Stimulated activated CD4-positive, alpha-beta T cell treated with anti-CD3 and anti-CD28 coated beads, Interleukin-2, amount 100 ng/mL, for 4 hours (primary cell): ENCODE results near the gene RSPH6A.
A peak's percentile ranks its signal among the peaks of the same experiment; 100 is the strongest.

Experiments used
- DNase-seq: peaks from one replicate; pipeline ENCODE4 v3.0.0-alpha.2; 2020; ENCODE audit warnings: low read depth

RSPH6A gene

DNA sequence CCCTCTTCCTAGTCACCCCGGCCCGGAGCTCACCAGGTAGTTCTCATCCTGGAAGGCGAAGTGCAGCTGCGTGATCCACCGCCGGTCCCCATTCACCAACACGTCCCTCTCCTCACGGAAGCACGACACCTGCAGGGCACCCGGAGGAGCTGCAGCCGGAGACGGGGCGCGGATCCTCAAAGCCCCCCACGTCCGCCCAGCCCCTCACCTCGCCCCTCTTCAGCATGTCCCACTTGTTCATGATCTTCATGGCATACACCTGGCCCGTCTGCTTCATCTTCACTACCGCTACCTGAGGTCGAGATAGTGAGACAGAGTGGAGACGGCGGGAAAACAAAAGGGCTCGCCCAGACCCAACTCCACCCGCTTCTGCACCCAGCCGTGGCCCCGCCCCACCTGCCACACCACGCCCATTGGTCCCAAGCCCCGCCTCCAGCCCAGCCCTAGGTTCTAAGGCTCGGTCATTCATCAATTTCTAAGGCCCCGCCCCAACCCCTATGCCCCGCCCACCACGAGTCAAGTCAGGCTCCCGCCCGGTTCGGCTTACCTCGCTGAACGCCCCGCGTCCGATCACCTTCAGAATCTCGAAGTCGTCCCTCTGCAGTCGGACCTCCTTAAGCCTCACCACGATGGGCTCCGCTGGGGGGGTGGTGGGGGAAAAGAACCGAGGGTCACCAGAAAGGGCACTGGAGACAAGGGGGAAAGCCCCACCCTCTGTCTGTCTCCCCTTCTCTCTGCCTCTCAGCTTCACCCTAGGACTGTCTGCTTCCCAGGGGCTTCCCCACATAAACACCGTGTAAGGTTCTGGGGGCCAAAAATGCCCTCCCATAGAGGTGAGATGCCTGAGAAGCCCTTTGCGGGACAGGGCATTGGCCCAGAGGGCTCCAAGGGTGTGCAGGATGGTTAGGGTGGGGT lies 35.6 kb downstream of the RSPH6A start:
- peak; percentile 68 for DNase-seq

DNA sequence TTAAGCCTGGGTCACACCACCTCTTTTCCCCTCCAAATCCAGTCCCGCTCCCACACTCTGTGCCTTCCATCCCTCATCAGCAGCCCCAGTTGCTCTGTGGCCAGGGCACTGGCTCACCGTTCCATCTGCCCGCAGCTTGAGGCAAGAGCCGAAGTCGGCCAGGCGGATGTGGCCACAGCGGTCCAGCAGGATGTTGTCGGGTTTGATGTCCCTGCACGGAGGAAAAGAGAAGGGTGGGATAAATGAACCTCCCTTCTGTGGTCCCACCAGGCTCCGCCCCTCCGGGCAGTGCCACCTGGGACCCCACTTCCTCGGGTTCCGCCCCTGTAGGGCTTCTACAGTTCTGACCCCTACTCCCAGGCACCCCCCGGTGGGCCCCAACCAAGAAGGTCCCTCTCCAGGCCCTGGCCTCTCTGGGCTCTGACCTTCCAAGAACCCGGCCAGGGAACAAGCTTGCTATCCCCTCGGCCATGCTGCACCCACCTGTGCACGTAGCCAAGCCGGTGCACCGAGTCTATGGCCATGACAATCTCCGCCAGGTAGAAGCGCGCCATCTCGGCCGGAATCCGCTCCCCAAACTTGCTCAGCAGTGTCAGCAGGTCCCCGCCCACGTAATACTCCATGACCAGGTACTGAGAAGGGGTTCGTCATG lies 37.0 kb downstream of the RSPH6A start:
- DNase-seq, result no peak

DNA sequence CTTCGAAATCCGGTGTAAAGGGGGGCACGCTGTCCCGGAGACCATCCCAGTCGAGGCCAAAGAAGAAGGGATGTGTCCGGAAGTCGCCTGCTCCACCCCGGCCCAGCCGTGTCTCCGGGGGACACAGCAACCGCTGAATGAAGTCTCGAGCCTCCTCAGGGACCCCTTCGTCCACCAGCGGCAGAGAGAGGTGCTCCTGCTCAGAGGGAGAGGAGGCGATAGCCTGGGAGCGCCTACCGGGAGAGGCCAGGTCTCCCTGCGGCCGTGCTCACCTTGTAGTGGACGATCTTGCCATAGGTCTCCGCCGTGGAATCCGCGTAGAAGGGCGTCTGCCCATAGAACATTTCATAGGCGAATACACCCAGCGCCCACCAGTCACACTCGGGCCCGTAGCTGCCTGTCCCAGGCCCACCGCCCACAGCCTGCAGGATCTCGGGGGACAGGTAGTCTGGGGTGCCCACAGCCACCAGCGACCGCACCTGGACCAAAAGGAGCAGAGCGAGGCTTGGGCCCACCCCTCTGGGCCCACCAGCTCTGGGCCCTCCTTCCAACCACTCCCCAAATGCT lies 37.6 kb downstream of the RSPH6A start:
- no peak for DNase-seq

DNA sequence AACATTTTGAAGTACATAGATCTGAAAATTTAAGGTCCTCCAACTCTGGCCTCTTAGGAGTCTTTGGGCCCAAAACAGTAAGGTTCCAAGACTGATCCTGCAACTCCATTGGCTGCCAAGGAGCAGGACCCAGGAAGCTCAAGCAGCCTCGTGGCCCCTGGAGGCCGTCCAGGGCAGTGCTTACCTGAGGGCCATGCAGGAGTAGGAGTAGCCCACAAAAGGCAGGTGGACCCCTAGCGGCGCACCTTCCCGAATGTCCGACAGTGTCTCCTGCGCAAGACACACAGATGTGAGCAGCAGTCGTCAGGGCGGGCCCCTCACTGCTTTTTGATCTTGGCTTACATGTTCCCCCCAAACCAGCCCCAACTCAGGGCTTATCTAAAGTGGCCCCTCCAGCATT lies 40.3 kb downstream of the RSPH6A start:
- no peak for DNase-seq

DNA sequence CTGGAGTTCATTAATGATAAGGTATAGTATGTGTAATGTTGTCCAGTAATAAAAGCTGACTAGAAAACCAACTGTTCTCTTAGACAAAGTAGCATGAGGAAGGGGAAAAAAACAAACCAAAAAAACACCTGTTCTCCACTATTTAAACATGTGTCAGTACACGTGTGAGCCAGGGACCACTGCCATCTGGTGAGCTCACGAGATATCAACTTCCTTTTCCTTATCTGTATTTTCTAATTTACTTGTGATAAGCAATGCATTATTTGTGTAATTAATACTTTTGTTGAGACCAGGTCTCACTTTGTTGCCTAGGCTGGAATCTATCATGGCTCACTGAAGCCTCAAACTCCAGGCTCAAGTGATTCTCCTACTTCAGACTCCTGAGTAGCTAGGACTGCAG lies 41.7 kb downstream of the RSPH6A start:
- no peak for DNase-seq

DNA sequence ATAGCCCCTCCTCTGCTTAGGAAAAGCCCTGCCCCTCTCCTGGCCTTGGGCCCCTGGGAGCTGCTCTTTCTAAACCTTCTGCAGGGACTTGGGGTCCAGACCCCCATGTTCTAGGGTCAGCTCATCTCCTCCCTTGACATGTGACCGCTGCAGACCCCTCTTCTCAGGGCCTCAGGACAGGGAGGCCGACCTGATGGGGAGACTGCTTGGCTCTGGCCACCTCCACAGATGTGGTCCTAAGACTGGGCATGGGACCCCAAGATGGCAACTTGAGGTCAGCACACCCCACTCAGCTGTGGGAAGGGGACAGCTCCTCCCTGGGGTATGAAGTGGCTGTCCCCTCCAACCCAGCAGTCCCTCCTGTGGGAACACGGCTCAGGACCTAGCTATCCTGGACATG lies 42.2 kb downstream of the RSPH6A start:
- DNase-seq, result no peak

DNA sequence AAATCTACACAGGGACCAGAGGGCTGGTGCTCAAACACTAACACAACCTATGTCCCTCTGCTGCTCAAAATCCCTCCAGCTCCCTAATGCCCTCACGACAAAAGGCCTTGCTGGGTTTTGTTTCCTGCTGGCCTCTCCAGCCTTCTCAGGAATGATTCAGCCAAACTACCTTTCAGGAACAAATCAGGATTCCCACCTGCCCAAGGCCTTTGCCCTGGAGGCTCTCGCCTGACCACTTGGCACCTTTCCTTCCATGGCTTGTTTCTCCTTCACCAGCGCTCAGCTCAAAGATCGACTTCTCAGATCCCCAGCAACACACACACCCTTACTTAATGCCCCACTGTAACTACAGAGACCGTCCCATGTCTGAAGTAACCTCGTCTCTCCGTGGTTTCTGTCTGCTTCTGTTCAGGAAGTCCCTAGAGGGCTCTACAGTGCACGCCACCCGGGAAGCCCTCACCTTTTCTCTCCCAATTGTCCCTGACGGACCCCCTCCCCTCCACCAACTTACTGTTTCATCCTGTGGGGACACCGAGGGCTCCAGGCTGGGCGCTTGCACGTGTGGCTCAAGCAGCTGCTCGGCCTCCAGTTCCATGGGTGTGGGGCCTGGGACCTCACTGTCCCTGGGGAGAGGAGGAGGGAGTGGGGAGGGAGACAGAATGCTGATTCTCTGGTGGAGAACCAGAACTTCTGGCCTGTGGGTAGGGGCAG lies 42.8 kb downstream of the RSPH6A start:
- no peak for DNase-seq

DNA sequence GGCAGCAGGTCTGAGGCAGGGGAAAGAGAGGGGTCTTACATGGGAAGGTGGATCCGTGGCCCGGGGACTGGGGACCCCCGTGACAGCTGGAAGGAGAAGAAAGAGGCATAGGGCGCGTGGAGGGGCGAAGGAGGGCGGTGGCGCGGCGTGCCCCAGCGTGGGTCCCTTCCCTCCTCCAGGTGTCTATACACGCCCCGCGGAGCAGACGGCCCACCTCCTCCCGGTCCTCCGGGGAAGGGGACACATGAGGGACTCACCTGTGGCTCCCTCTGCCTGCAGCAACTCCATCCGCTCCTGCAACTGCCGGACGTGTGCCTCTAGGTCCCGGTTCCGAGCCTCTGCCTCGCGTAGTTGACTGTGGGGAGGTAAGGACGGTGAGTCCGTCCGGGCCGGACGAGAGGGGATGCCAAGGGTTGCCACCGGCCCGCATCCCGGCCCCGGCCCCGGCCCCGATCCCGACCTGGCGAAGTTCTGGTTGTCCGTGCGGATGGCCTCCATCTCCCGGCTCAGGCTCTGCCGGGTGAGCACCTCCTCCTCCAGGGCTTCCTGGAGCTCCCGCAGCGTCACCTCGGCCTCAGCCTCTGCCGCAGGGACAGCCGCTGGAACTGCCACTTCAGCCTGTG lies 43.7 kb downstream of the RSPH6A start:
- no peak for DNase-seq

DNA sequence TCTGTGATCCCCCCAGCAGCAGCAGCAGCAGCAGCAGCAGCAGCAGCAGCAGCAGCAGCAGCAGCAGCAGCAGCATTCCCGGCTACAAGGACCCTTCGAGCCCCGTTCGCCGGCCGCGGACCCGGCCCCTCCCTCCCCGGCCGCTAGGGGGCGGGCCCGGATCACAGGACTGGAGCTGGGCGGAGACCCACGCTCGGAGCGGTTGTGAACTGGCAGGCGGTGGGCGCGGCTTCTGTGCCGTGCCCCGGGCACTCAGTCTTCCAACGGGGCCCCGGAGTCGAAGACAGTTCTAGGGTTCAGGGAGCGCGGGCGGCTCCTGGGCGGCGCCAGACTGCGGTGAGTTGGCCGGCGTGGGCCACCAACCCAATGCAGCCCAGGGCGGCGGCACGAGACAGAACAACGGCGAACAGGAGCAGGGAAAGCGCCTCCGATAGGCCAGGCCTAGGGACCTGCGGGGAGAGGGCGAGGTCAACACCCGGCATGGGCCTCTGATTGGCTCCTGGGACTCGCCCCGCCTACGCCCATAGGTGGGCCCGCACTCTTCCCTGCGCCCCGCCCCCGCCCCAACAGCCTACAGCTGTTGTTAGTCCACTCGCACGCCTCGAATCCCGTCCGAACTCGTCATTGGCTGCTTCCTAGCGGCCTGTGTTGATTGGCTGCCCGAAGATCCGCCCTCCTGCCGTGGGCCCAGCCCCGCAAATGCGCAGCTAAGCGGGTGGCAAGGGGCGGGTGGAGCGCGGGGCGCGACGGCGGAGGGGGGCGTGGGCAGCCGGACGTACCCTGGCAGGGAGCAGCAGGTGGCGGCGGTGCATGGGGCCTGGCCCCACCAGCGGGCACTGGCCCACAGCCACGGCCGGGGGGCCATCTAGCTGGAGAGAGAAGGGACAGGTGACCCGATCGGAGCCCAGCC lies 44.7 kb downstream of the RSPH6A start:
- peak; percentile 86 for DNase-seq

DNA sequence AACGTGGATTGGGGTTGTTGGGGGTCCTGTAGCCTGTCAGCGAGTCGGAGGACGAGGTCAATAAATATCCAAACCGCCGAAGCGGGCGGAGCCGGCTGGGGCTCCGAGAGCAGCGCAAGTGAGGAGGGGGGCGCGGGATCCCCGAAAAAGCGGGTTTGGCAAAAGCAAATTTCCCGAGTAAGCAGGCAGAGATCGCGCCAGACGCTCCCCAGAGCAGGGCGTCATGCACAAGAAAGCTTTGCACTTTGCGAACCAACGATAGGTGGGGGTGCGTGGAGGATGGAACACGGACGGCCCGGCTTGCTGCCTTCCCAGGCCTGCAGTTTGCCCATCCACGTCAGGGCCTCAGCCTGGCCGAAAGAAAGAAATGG lies 45.3 kb downstream of the RSPH6A start:
- no peak for DNase-seq

DNA sequence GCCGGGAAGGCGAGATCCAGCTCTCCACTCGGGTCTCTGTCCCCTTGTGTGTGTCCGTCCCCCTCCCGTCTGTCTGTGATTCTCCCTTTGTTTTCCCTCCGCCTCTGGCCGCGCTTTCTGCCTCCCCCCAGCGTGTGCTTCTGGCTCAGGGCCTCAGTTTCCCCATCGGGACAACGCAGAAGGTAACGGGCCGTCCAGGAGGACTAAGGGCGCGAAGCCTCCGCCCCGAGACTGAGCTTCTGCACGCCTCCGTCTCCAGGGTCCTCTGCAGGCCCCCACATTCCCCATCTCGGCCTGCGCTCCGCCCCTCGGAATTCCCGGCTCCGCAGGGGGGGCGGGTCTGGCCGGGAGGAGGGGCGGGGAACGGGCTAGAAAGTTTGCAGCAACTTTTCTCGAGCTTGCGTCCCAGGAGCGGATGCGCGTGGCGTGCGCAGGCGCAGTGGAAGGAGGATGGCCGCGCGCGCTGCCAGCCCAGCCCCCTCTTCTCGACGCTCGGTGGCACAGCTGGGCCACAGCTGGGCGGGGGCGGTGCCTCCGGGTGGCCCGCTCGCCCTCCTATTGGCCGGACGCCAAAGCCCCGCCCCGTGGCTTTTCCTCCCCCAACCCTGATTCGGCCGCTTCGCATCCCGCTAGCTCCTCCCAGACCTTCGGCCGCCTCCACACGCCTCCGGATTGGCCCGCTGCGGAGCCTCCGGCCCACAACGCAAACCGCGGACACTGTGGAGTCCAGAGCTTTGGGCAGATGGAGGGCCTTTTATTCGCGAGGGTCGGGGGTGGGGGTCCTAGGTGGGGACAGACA lies 45.9 kb downstream of the RSPH6A start, which contains the start of gene SIX5:
Gene SIX5 (minus strand): TSS at position 269 of the 799 bp plus-strand sequence. CDS start 408 bp downstream, outside the sequence.
- DNase-seq, result peak; percentile 87

DNA sequence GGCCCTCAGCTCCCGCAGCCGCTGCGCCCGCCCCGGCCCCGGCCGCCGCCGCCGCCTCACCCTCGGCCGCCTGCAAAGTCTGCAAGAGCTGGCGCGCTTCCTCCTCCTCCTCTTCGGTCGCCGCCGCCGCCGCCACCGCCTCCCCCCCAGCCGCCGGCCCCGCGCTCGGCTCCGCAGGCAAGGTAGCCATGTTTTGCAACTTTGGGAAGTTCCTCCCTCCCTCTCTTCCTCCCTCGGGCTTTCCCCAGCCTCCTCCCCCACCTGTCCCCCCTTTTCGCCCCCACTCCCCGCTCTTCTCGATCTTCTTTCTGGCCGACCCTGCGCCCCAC lies 46.5 kb downstream of the RSPH6A start:
- DNase-seq, result no peak

DNA sequence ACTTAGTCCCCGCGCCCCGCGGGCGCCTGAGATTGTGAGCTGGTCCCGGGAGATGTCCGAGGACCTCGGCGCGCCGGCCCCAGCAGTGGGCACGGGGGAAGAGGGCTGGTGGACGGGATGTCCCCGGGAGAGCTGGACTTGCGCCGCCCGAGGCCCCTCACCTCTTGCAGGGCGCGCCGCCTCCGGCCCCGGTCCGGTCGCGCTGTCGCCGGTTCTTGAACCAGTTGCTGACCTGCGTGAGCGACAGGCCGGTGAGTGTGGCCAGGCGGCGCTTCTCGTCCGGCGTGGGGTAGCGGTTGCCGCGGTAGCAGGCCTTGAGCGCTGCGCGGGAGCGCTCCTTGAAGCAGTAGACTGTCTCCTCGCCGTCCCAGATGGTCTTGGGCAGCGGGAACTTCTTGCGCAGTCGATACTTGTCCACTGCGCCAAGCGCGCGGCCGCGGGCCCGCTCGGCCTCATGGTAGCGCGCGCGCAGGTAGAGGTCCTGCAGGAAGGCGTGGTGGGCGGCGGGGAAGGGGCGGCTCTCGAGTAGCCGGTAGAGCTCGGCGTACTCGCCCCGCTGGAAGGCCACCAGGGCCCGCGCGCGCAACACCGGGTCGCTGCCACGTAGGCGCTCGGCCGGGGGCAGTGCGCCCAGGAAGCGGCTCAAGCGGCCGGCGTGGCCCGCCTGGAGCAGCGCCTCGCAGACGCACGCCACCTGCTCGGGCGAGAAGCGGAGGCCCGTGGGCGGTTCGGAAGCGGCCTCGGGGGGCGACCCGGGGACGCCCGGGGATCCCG lies 47.0 kb downstream of the RSPH6A start:
- DNase-seq, result no peak

DNA sequence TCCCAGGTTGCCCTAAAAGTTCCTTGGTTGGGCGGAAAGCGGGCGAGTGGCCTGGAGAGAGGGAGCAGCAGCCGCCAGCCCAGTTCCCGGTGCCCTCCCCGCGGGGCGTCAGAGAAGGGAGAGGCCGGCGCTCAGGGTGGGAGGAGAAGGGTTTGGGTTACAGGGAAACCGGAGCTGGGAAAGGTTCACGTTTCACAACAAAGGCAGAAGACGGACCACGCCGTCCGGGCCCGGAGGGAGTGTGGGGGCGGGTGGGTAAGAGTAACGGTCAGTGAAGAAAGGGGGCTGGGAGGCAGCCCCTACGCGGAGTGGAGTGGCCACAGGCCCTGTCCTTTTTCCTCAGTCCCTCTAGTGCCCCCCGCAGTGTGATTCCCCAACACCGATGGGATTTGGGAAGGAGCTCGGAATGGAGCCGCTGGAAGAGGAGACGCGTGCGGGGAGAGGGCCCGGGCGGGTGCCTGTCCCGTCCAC lies 47.7 kb downstream of the RSPH6A start:
- no peak for DNase-seq

DNA sequence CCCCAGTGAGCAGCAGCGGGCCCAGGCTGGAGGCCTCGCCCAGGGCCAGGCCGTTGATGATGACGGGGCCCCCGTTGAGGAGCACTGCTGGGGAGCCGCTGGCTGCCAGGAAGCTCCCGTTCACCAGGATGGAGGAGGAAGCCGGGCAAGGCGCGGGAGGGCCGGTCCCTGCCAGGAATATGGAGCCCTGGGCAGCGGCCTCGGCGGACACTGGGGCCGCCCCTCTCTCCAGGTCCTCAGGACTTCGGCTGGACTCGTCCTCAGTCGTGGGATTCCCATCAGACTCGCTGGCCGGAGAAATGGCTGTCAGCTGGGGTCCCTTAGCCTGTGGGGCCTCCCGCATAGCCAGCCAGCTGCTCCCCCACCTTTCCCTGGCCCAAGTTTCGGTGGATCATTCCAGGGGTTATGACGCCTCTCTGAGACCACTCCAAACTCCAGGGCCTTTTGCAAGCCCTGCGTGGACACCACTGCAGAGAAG lies 48.2 kb downstream of the RSPH6A start:
- DNase-seq, result no peak

DNA sequence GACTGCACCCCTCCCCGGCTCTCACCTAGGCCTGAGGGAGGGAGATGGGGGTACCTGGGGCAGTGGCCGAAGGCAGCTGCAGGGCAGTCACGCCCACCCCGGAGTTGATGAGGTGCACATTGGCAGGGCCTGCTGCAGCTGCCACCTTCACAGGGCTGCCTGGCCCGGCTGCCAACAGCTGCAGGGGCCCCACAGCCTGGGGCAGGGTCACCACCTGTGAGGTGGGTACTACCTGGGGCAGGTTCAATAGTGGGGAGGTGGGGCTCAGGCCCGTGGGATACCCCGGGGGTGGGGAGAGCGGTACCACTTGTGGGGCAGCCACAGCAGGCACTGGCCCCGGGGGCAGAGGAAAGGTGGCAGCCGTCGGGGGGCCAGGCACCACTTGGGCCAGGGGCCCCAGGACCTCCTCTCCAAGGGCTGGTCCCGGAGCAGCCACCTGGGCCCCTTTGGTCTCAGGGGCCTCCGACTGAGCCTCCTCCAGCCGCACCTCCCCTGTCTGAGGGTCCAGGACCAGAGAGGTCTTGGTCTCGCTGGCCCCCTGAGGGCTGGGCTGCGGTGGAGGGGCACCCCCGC lies 48.7 kb downstream of the RSPH6A start:
- DNase-seq, result no peak

DNA sequence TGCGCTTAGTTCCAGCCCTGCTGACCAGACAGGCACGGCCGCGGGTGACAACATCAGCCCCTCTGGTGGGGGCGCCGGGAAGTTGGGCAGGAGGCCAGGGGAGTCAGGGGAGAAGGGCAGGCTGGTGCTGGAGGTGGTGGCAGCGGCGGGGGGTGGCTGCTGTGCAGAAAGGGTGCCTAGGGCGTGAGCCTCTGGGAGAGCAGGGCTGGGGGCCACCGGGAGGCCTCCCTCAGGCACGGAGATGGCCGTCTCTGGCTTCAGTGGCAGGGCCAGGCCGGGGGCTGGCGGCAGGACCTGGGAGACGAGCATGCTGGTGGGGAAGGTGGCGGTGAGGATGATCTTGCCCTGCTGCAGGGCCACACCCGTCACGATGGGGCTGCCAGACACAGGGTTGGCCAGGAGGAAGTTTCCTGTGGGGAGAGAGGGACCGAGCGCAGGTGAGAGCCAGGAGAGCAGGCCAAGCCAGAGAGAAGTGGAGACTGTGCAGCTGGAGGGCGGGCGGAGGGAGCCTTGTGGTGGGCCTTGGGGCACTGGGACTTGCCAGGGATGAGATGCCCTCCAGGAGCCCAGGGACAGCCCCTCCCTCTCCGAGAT lies 49.3 kb downstream of the RSPH6A start:
- DNase-seq, result no peak

DNA sequence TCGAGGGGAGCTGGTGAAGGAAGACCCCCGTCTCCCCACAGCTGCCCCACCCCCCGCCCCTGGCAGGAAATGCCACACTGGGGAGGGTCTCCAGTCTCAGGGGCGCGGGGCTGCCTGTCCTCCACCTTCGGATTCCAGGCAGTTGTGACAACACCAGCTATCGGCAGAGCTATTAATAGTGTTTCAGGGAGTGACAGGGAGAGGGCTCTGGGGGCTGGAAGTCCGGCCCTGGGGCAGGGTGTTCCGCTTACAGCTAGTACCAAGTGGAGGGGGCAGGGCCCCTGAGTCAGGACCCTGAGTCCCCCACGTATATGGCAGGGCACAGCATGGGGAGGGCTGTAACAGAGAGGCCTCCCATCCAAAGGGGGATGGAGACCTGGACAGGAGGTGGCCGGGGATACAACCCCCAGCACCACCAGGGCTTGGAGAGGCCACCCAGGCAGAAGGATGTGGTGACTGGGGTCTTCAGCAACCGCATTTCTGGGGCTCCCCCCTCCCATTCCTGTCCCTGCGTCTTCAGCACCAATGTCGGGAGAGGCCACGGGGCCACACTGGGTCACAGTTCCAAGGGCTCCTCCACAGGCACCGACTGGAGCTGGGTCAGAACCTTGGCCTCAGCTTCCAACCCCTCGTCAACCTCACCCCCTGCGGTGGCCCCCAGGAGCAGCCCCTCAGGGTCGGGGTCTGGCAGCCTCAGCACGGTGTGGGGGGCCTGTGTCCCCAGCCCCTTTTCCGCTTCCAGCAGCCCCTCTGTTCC lies 50.0 kb downstream of the RSPH6A start:
- DNase-seq, result no peak
